Mesenchymal stem cell (in vitro differentiated cells and primary cell): ENCODE data around the gene FAM240A.

Experiments used
- DNase-seq: peaks from one replicate; pipeline ENCODE4 v3.0.0-alpha.2; 2013
- H2AFZ ChIP-seq: one replicate; pipeline ENCODE4 v1.6.1; 2013; ENCODE audit warnings: low read depth, mild to moderate bottlenecking, control low read depth, inconsistent platforms, low read length, moderate library complexity
- H2AK5ac ChIP-seq: 2 replicates; pipeline ENCODE4 v1.6.1; 2013; ENCODE audit warnings: low read length, moderate library complexity, mild to moderate bottlenecking, inconsistent platforms; ENCODE audit not compliant: severe bottlenecking
- H2BK120ac ChIP-seq: one replicate; pipeline ENCODE4 v1.6.1; 2013; ENCODE audit warnings: low read depth, mild to moderate bottlenecking, inconsistent platforms, low read length, moderate library complexity
- H2BK12ac ChIP-seq, 2 experiments: one replicate each; pipeline ENCODE4 v1.6.1; 2013; ENCODE audit warnings: inconsistent platforms in 2 of 2, low read length in 2 of 2, mild to moderate bottlenecking in 2 of 2, moderate library complexity in 2 of 2, control low read depth in 1 of 2
- H2BK15ac ChIP-seq: one replicate; pipeline ENCODE4 v1.6.1; 2013; ENCODE audit warnings: mild to moderate bottlenecking, low read depth, inconsistent platforms; ENCODE audit not compliant: poor library complexity, severe bottlenecking
- H2BK5ac ChIP-seq: 2 replicates; pipeline ENCODE4 v1.6.1; 2013; ENCODE audit warnings: low read depth, mild to moderate bottlenecking, low read length, control low read depth, inconsistent platforms; ENCODE audit not compliant: poor library complexity, severe bottlenecking
- H3K14ac ChIP-seq, 2 experiments: one replicate each; pipeline ENCODE4 v1.6.1; 2013; ENCODE audit warnings: inconsistent platforms in 2 of 2, low read length in 2 of 2, control low read depth in 1 of 2, mild to moderate bottlenecking in 1 of 2, moderate library complexity in 1 of 2
- H3K18ac ChIP-seq, 2 experiments: one replicate each; pipeline ENCODE4 v1.6.1; 2013; ENCODE audit warnings: inconsistent platforms in 2 of 2, low read length in 2 of 2, control low read depth in 1 of 2, low read depth in 1 of 2, mild to moderate bottlenecking in 1 of 2
- H3K23ac ChIP-seq, 2 experiments: one replicate each; pipeline ENCODE4 v1.6.1; 2013; ENCODE audit warnings: inconsistent platforms in 2 of 2, low read length in 2 of 2, mild to moderate bottlenecking in 2 of 2, moderate library complexity in 2 of 2, control low read depth in 1 of 2
- H3K27ac ChIP-seq: 2 replicates; pipeline ENCODE4 v1.5.1; 2013; ENCODE audit warnings: mild to moderate bottlenecking, moderate library complexity, low read length, control low read depth, inconsistent platforms; ENCODE audit not compliant: poor library complexity, severe bottlenecking
- H3K27me3 ChIP-seq, 2 experiments: 2 replicates each; pipeline versions ENCODE4 v1.6.1 to v1.7.0; 2013; ENCODE audit warnings: low read length in 2 of 2, mild to moderate bottlenecking in 2 of 2, moderate library complexity in 2 of 2, control low read depth in 1 of 2, inconsistent platforms in 1 of 2; ENCODE audit not compliant: control insufficient read depth in 1 of 2, insufficient read depth in 1 of 2
- H3K36me3 ChIP-seq, 2 experiments: 2 replicates each; pipeline versions ENCODE4 v1.6.1 to v1.7.0; 2013; ENCODE audit warnings: low read length in 2 of 2, control low read depth in 1 of 2, inconsistent platforms in 1 of 2, low read depth in 1 of 2, mild to moderate bottlenecking in 1 of 2; ENCODE audit not compliant: insufficient read depth in 2 of 2, control insufficient read depth in 1 of 2
- H3K4ac ChIP-seq, 2 experiments: one replicate each; pipeline ENCODE4 v1.6.1; 2013; ENCODE audit warnings: inconsistent platforms in 2 of 2, low read length in 2 of 2, mild to moderate bottlenecking in 2 of 2, moderate library complexity in 2 of 2, control low read depth in 1 of 2, low read depth in 1 of 2
- H3K4me1 ChIP-seq: 2 replicates; pipeline ENCODE4 v1.6.1; 2013; ENCODE audit warnings: low read depth, low read length, control low read depth; ENCODE audit not compliant: control insufficient read depth, insufficient read depth
- H3K4me2 ChIP-seq: 2 replicates; pipeline ENCODE4 v1.6.1; 2013; ENCODE audit warnings: low read length, mild to moderate bottlenecking, inconsistent platforms; ENCODE audit not compliant: poor library complexity, severe bottlenecking
- H3K4me3 ChIP-seq, 2 experiments: 2 replicates each; pipeline versions ENCODE4 v1.5.1 to v1.7.0; 2013; ENCODE audit warnings: low read length in 2 of 2, mild to moderate bottlenecking in 2 of 2, control low read depth in 1 of 2, low read depth in 1 of 2; ENCODE audit not compliant: insufficient read depth in 1 of 2
- H3K79me1 ChIP-seq: replicated peaks from 2 replicates; pipeline ENCODE4 v1.6.1; 2013; ENCODE audit warnings: mild to moderate bottlenecking, control low read depth, low read length, inconsistent platforms; ENCODE audit not compliant: poor library complexity, severe bottlenecking
- H3K9ac ChIP-seq: 2 replicates; pipeline ENCODE4 v1.7.0; 2013; ENCODE audit warnings: mild to moderate bottlenecking, low read length, moderate library complexity
- H3K9me3 ChIP-seq: 2 replicates; pipeline ENCODE4 v1.7.0; 2013; ENCODE audit warnings: mild to moderate bottlenecking, low read length; ENCODE audit not compliant: control insufficient read depth
- H4K8ac ChIP-seq: one replicate; pipeline ENCODE4 v1.6.1; 2013; ENCODE audit warnings: inconsistent platforms, mild to moderate bottlenecking, low read length, moderate library complexity
- H4K91ac ChIP-seq: one replicate; pipeline ENCODE4 v1.6.1; 2013; ENCODE audit warnings: mild to moderate bottlenecking, low read length, inconsistent platforms
- WGBS: methylation state at CpG from one replicate; pipeline ENCODE4 v1.1.7; 2013; ENCODE audit warnings: mixed read lengths; 5-methylcytosine and 5-hydroxymethylcytosine counted together

FAM240A gene

DNA sequence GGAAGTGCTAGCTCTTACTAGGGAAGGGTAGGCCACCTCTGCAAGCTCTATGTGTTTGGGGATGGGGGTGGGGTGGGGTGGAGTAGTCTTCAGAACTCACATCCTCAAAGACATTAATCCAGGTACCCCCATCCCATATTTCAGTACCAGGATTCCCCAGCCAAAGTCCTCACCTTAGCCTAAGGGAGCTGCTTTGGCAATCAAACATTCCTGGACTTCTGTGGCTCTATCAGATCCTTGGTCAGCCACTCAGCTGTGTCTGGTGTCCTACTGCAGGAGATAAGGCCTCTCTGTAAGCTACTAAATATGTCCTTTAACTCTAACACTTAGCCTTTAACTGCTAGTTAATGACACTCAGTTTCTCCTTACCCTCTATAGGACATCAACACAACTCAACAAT, 26.9 kb downstream of the FAM240A start:
- H3K18ac ChIP-seq = no peak overlapping the region

GRCh38 chr3:46640927-46641326, 28.6 kb downstream of the FAM240A start:
- H3K27ac ChIP-seq = no peak overlapping the region
- peaks cover 6 to 8% of the 10 kb centered on the region in 2 experiments for H3K27me3 ChIP-seq
- H3K36me3 ChIP-seq = no peaks in the 10 kb centered on the region
- no peaks in the 10 kb centered on the region for H3K79me1 ChIP-seq
- no peak overlapping the region for H3K18ac ChIP-seq
- H3K4ac ChIP-seq = no peak overlapping the region
- no peaks in the 10 kb centered on the region for H3K4me1 ChIP-seq
- no peak overlapping the region for H4K91ac ChIP-seq
- 84% methylated on average over 3 of the region's 3 CpGs for WGBS
- no peak overlapping the region for H3K14ac ChIP-seq
- no peak overlapping the region for H3K4me3 ChIP-seq
- H2BK15ac ChIP-seq = no peak overlapping the region
- H2BK12ac ChIP-seq = no peak overlapping the region
- H2AFZ ChIP-seq = no peak overlapping the region
- no peak for DNase-seq
- H3K23ac ChIP-seq = no peak overlapping the region
- H3K9me3 ChIP-seq = peaks cover 21% of the 10 kb centered on the region
- no peak overlapping the region for H3K9ac ChIP-seq
- no peak overlapping the region for H3K4me2 ChIP-seq
- no peak overlapping the region for H2BK120ac ChIP-seq
- no peak overlapping the region for H2BK5ac ChIP-seq
- no peak overlapping the region for H2AK5ac ChIP-seq
- no peak overlapping the region for H4K8ac ChIP-seq

More for the DNA sequence above, 26.9 kb downstream of the FAM240A start:
- no peak overlapping the region for H3K14ac ChIP-seq
- no peaks in the 10 kb centered on the region for H3K36me3 ChIP-seq
- no peak overlapping the region for H3K27ac ChIP-seq
- H3K4ac ChIP-seq = no peak overlapping the region
- H3K23ac ChIP-seq = no peak overlapping the region
- H2BK15ac ChIP-seq = no peak overlapping the region
- no peak overlapping the region for H2BK120ac ChIP-seq
- no peak for DNase-seq
- no peak overlapping the region for H3K4me3 ChIP-seq
- H2AK5ac ChIP-seq = no peak overlapping the region
- H3K9me3 ChIP-seq = peaks cover 21% of the 10 kb centered on the region
- H3K9ac ChIP-seq = no peak overlapping the region
- no peak overlapping the region for H4K8ac ChIP-seq
- H2BK5ac ChIP-seq = no peak overlapping the region
- H3K79me1 ChIP-seq = no peaks in the 10 kb centered on the region
- no peak overlapping the region for H2BK12ac ChIP-seq
- H3K4me1 ChIP-seq = no peaks in the 10 kb centered on the region
- no peak overlapping the region for H3K4me2 ChIP-seq
- H4K91ac ChIP-seq = no peak overlapping the region
- no peak overlapping the region for H2AFZ ChIP-seq
- H3K27me3 ChIP-seq = peaks cover 6 to 8% of the 10 kb centered on the region in 2 experiments

- Histone ChIP-seq H3K14ac (no peak overlapping the region), H3K9me3 (peaks cover 21% of the 10 kb centered on the region), H4K91ac (no peak overlapping the region), H2BK5ac (no peak overlapping the region), H3K27me3 (peaks cover 6 to 8% of the 10 kb centered on the region in 2 experiments), H2BK120ac (no peak overlapping the region), H3K18ac (no peak overlapping the region), H3K79me1 (no peaks in the 10 kb centered on the region), H4K8ac (no peak overlapping the region), H2BK15ac (no peak overlapping the region), H3K4me2 (no peak overlapping the region), H2BK12ac (no peak overlapping the region), H3K27ac (no peak overlapping the region), H3K23ac (no peak overlapping the region), H2AFZ (no peak overlapping the region), H2AK5ac (no peak overlapping the region), H3K4me3 (no peak overlapping the region), H3K36me3 (no peaks in the 10 kb centered on the region), H3K4ac (no peak overlapping the region), H3K4me1 (peaks cover 2% of the 10 kb centered on the region), H3K9ac (no peak overlapping the region)
- WGBS = 96% methylated on average over 3 of the region's 6 CpGs
- no peak for DNase-seq
Observed at GRCh38 chr3:46642971-46643370, 30.6 kb downstream of the FAM240A start.

DNA sequence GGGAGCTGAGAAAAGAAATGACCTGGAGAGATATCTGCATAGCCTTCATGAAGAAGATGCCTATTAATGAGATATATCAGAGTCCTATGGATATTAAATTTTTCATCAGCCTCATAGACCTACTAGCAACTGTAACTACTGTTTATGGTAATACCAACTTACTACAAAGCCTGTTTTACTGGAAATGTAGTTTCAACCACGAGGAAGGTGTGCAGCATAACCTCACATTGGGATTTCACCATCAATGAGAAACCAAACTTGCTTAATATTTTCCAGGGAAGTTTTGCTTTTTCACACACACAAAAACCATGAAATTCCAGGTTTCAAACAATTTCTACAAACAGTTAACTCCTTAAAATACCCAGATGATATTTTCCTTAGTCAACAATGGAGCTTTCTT, 31.4 kb downstream of the FAM240A start:
- no peak overlapping the region for H3K4me2 ChIP-seq
- no peak overlapping the region for H4K91ac ChIP-seq
- H3K14ac ChIP-seq = no peak overlapping the region
- H2BK12ac ChIP-seq = no peak overlapping the region
- no peak overlapping the region for H2BK120ac ChIP-seq
- no peak for DNase-seq
- WGBS = 84% methylated on average over 1 of the region's 1 CpG
- H2AK5ac ChIP-seq = no peak overlapping the region
- H4K8ac ChIP-seq = no peak overlapping the region
- no peak overlapping the region for H3K27ac ChIP-seq
- H3K18ac ChIP-seq = no peak overlapping the region
- peaks cover 21% of the 10 kb centered on the region for H3K9me3 ChIP-seq
- peaks cover 2% of the 10 kb centered on the region for H3K4me1 ChIP-seq
- peaks cover 6 to 8% of the 10 kb centered on the region in 2 experiments for H3K27me3 ChIP-seq
- no peaks in the 10 kb centered on the region for H3K79me1 ChIP-seq
- H2BK5ac ChIP-seq = no peak overlapping the region
- no peaks in the 10 kb centered on the region for H3K36me3 ChIP-seq
- H3K9ac ChIP-seq = no peak overlapping the region
- no peak overlapping the region for H2AFZ ChIP-seq
- no peak overlapping the region for H2BK15ac ChIP-seq
- no peak overlapping the region for H3K23ac ChIP-seq
- no peak overlapping the region for H3K4ac ChIP-seq
- no peak overlapping the region for H3K4me3 ChIP-seq
